ENCODE results near the gene PARD3B. TPM values are rescaled to one million over a fixed set of nuclear protein-coding genes. Genes with fewer than 3 reads are reported as not detected.

PARD3B gene
- total and polyA plus RNA-seq, 2 of the 8 experiments (the other 6 are each of a cell fraction or from before 2014, with no cell fraction given): 1.2 to 5.7 TPM

DNA sequence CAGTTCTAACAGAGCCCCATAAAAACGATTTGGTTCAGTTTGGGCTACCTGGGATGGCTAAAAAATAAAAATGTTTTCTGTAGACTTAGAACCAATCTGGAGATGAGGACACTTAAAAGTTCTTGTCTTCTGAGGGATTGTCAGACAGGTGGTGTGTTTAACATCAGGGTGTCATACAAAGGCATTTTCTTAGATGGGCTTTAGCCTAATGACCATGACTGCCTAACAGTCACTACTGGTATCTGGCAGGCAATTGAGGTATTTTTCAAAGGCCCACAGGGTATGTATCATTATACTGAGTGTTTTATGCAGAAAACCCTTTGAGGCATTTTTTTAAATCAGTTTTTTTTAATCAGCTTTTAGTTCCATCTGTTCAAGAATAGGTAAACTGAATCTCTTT lies 341.4 kb downstream of the PARD3B start (continued):
- TF ChIP-seq RFX5 (IDR thresholded peaks at IDR 0.05; ENCODE audit: borderline replicate concordance, low read depth, low read length): no peak
- no peak for TF ChIP-seq HDAC6 (IDR thresholded peaks at IDR 0.05; ENCODE audit: low read depth, low read length)

Data from H1 (cell line).